HG03565 (cell line): ENCODE results near the gene LRP1B.

Source experiments
- ATAC-seq: cut with Tn5 transposase; IDR thresholded peaks from one replicate; pipeline ENCODE4 v1.9.1; 2021; ENCODE audit warnings: mild to moderate bottlenecking, moderate library complexity; ENCODE audit not compliant: unreplicated experiment

Gene LRP1B

GRCh38 chr2:140248623-140249022 lies 1882.2 kb downstream of the LRP1B start:
- ATAC-seq: no peak

- ATAC-seq: no peak
These were observed 1883.2 kb downstream of the LRP1B start for GRCh38 chr2:140247451-140248195.

DNA sequence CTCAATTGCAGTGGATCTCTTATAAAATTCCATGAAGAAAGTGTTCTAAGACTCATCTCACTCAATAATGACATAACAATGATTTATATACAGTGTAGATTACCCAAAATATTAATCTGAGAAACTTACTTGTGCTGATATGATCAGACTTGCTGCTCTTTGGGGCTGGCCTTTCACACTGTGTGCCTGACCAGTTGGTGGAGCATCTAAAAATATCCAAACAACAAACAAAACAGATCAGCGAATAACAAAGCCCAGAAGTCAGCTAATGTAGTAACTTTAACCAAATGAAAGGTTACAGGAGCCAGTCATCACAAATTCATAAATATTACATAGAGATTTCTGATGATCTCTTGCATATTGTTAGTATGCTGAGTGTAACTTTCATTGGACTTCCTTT lies 1883.9 kb downstream of the LRP1B start:
- no peak for ATAC-seq

GRCh38 chr2:140246058-140246457 lies 1884.8 kb downstream of the LRP1B start:
- no peak for ATAC-seq

DNA sequence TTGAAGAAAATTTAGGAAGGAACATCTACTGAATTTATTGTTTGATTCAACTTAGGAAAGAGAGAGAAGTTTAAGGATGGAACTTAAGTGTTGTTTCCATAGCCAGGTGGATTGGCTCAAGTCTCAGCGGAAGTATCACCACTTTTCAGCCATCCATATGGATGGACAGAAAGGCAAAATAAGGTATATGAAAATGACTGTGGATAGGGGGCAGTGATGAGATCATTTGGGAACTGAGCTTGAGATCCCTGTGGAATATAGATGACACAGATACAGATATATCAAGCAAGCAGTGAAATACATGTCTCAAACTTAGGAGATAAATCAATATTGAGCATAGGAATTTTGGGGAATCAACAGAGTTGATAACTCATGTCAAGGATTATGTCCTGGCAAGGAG lies 1887.9 kb downstream of the LRP1B start:
- ATAC-seq: no peak

- ATAC-seq: no peak
These were observed 1896.7 kb downstream of the LRP1B start for GRCh38 chr2:140234116-140234515.

DNA sequence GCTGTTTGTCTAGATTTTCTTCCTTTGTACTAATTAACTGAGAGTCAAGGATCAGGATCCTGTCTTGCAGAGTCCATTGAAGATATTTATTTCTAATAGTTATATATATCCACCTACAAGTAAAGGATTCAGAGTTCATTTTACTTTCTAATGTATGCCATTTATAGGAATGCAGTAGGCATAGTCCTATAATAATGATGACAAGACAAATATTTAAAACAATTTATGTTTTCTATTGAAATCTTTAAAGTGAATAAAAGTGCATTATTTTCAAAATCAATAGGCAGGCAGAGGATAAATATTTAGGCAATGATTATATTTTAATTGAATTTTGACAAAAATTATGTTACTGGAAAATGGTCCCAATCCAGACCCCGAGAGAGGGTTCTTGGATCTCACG lies 1919.9 kb downstream of the LRP1B start:
- ATAC-seq: no peak

- no peak for ATAC-seq
These were observed 1925.7 kb downstream of the LRP1B start for GRCh38 chr2:140205093-140205492.

DNA sequence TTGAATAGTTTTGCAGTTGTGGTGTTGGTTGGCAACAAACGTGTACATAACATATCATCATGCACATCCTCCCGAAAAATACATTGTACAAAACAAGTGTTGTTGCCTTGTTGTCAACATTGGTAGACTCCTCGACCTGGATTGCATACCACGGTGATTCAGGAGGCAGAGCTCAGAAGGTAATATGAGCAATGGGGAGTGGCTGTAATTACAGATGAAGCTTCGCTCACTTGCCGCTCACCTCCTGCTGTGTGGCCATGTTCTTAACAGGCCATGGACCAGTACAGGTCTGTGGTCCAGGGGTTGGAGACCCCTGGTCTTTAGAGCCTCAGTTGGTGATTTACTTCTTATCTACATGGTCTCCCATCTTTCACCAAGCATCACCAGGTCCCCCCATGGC lies 1927.5 kb downstream of the LRP1B start:
- ATAC-seq: no peak

DNA sequence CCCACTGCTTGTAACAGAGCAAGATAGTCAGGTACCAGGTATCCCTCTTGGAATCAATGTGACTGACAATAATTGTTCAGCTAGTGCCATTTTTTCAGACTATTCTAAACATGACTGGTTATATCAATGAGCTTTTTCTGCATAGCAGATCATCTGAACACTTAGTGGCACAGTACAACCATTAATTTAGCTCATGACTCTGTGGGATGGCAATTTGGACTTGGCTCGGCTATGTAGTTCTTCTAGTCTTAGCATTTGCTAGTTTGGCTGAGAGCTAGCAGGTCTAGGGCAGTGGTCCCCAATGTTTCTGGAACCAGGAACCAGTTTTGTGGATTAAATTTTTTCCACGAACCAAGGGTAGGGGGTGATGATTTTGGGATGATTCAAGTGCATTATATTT lies 1929.2 kb downstream of the LRP1B start:
- ATAC-seq: no peak

GRCh38 chr2:140200764-140201163 lies 1930.1 kb downstream of the LRP1B start:
- ATAC-seq: no peak

DNA sequence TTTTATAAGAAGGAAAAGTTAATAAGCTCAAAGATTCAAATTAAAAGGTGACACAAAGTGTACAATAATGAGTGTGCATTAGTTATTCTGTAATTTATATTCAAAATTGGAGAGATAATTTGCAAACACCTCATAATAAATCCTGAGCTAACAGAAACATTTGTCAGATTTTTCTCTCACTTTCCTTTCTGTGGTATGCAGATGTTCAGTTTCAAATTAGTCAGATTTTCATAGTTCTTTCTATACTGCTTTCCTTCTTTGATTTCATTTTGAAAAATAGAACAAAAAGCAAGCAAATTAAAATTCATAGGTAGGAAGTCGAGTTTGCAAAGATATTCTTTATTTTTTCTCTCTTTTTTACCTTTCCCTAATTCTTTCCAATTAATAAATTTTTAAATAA lies 1930.5 kb downstream of the LRP1B start:
- ATAC-seq: no peak

DNA sequence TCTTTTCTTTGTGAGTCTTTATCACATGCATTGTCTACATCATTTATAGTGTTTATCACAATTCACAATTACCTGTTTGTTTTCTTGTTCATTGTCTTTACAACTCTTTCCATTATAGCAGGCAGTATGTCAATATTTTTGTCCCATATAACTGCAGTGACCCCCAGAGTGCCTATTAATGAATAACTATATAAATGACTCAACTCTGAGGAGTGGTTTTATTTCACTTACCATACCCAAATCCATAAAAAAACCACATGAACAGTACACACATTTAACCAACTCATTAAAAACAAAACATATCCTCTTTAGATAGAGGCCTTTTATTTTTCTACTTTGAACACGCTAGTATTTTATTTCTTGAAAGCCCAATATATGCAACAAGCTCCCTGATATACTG lies 1931.5 kb downstream of the LRP1B start:
- ATAC-seq: no peak

- ATAC-seq: no peak
These were observed 1943.7 kb downstream of the LRP1B start for GRCh38 chr2:140187086-140187485.

DNA sequence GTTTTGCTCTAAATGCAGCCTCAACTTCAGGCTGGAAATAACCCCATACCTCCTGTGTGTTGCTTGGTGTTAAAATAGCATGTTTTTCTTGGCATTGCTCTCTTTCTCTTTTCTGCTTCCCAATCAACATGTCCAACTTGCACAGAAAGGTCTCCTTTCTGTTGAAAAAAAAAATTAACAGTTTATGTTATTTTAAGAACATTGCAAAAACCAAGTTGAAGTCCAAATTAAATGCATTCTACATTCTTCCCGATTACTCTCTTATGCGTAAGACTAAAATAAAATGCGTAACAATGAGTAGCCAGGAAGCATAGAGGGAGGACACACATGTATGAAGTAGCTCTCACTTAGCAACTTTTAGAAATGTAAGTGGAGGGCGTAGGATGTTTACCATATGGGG lies 1944.5 kb downstream of the LRP1B start:
- no peak for ATAC-seq

DNA sequence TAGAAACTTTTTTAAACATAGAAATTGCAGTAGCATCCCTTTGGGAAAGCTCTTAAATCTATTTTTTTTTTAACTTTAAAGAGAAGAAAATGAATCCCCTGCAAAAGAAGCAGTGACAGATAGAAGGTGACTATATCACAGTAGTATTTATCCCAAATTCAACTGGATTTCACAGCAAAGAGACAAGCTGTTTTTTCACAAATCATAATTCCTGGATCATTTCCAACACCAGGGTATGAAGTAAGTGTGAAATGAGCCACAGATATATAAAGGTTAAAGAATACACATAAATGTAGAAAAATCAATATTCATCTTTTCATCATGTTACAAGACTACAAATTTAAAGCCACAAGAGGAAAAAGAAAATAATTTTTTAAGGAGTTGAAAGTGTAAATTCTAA lies 1945.7 kb downstream of the LRP1B start:
- no peak for ATAC-seq

- ATAC-seq: no peak
These were observed 1947.6 kb downstream of the LRP1B start for GRCh38 chr2:140183056-140183765.
